ENCODE results near the gene TPSG1. TPM values are rescaled to one million over a fixed set of nuclear protein-coding genes. Genes with fewer than 3 reads are reported as not detected.

The TPSG1 gene
- total and polyA plus RNA-seq, 8 donors = 0.10 to 22.9 (median 1.2) TPM; not detected in 5

GRCh38 chr16:1263591-1264344 is 38.7 kb upstream of the TPSG1 start:
- peak in 1 of 2 donors; percentile 71 for DNase-seq
- H3K27ac ChIP-seq = no peak overlapping the region
- WGBS, 5 donors = 47 to 61% (median 60%) methylated on average over 8 to 15 of the region's 15 CpGs
- TF ChIP-seq CTCF (IDR thresholded peaks at IDR 0.05) (no peak), POLR2A (IDR thresholded peaks at IDR 0.05) (no peak), POLR2AphosphoS5 (IDR thresholded peaks at IDR 0.05) (no peak), EP300 (IDR thresholded peaks at IDR 0.05) (no peak)
- H3K9me3 ChIP-seq = no peaks in the 10 kb centered on the region
- peaks cover 4 to 8% (median 7%) of the 10 kb centered on the region in 4 donors for H3K4me1 ChIP-seq
- no peaks in the 10 kb centered on the region for H3K36me3 ChIP-seq
- H3K4me3 ChIP-seq = no peak overlapping the region
- peaks cover 7 to 60% (median 52%) of the 10 kb centered on the region in 3 donors for H3K27me3 ChIP-seq
- intact Hi-C loops (cut with DNase I; ENCODE audit: low total_unique reads) = no loop called here

- WGBS, 5 donors = 69 to 85% (median 80%) methylated on average over 1 to 9 of the region's 9 CpGs
- Histone ChIP-seq H3K4me3 (no peak overlapping the region), H3K36me3 (no peaks in the 10 kb centered on the region), H3K4me1 (peaks cover 4 to 9% (median 7%) of the 10 kb centered on the region in 4 donors), H3K27me3 (peaks cover 7 to 69% (median 58%) of the 10 kb centered on the region in 3 donors), H3K9me3 (no peaks in the 10 kb centered on the region), H3K27ac (no peak overlapping the region)
- intact Hi-C loops (cut with DNase I; ENCODE audit: low total_unique reads) = no loop called here
- no peak for DNase-seq
- TF ChIP-seq POLR2AphosphoS5 (IDR thresholded peaks at IDR 0.05) (no peak), CTCF (IDR thresholded peaks at IDR 0.05) (no peak), POLR2A (IDR thresholded peaks at IDR 0.05) (no peak), EP300 (IDR thresholded peaks at IDR 0.05) (no peak)
Observed at GRCh38 chr16:1262846-1263221, 37.8 kb upstream of the TPSG1 start.

- H3K4me3 ChIP-seq = no peak overlapping the region
- H3K36me3 ChIP-seq = no peaks in the 10 kb centered on the region
- no peak overlapping the region for H3K27ac ChIP-seq
- peaks cover 7 to 75% (median 63%) of the 10 kb centered on the region in 3 donors for H3K27me3 ChIP-seq
- intact Hi-C loops (cut with DNase I; ENCODE audit: low total_unique reads) = no loop called here
- peaks cover 4 to 9% (median 7%) of the 10 kb centered on the region in 4 donors for H3K4me1 ChIP-seq
- H3K9me3 ChIP-seq = no peaks in the 10 kb centered on the region
- WGBS, 5 donors = 82 to 90% (median 87%) methylated on average over 19 to 32 of the region's 32 CpGs
- TF ChIP-seq CTCF (IDR thresholded peaks at IDR 0.05) = no peak
- TF ChIP-seq POLR2A (IDR thresholded peaks at IDR 0.05) = no peak
- TF ChIP-seq POLR2AphosphoS5 (IDR thresholded peaks at IDR 0.05) = no peak
- no peak for TF ChIP-seq EP300 (IDR thresholded peaks at IDR 0.05)
- DNase-seq = no peak
Observed at GRCh38 chr16:1262210-1262845, 37.3 kb upstream of the TPSG1 start.

- Histone ChIP-seq H3K4me3 (no peak overlapping the region), H3K27me3 (peaks cover 7 to 79% (median 63%) of the 10 kb centered on the region in 3 donors), H3K27ac (no peak overlapping the region), H3K4me1 (peaks cover 4 to 9% (median 7%) of the 10 kb centered on the region in 4 donors), H3K36me3 (no peaks in the 10 kb centered on the region), H3K9me3 (no peaks in the 10 kb centered on the region)
- DNase-seq = peak in 1 of 2 donors; percentile 52
- 11 to 21% (median 14%) methylated on average over 23 to 47 of the region's 47 CpGs for WGBS, 5 donors
- intact Hi-C loops (cut with DNase I; ENCODE audit: low total_unique reads) = no loop called here
- TF ChIP-seq CTCF (IDR thresholded peaks at IDR 0.05) (no peak), EP300 (IDR thresholded peaks at IDR 0.05) (no peak), POLR2AphosphoS5 (IDR thresholded peaks at IDR 0.05) (no peak), POLR2A (IDR thresholded peaks at IDR 0.05) (no peak)
Observed at GRCh38 chr16:1261131-1261892, 36.2 kb upstream of the TPSG1 start.

Measured in stomach (tissue), 9 donors.